CD8-positive, alpha-beta memory T cell (primary cell): ENCODE data around the gene PTBP1. TPM values are rescaled to one million over a fixed set of nuclear protein-coding genes. Genes with fewer than 3 reads are reported as not detected.
A peak's percentile ranks its signal among the peaks of the same experiment; 100 is the strongest.
"Not testable (repeated sequence)": the region's sequence is repeated elsewhere in the genome, so short reads cannot be mapped to it uniquely, and the experiment has no call there.

Experiments used
- CTCF ChIA-PET: fragments of 350-600 bp; sonication (Branson Sonifier 250); formaldehyde crosslinking; loops from one replicate; lab custom pipeline; 2021; ENCODE audit warnings: antibody characterized with exemption; lab: Charles Lee
- POLR2A ChIA-PET: fragments of 350-600 bp; sonication (Branson Sonifier 250); formaldehyde crosslinking; loops from one replicate; lab custom pipeline; 2021; ENCODE audit warnings: antibody characterized with exemption; lab: Charles Lee
- DNase-seq, 5 donors: peaks; one replicate each; pipeline versions ENCODE4 v3.0.0 to v3.0.0-alpha.2; 2020 to 2022; ENCODE audit warnings: mixed read lengths in 1 of 5
- H3K27ac ChIP-seq: one replicate; pipeline ENCODE4 v1.7.0; 2013; ENCODE audit warnings: low read depth, mild to moderate bottlenecking, low read length, moderate library complexity
- H3K27me3 ChIP-seq: 2 replicates; pipeline ENCODE4 v1.7.0; 2013; ENCODE audit warnings: low read length, mild to moderate bottlenecking; ENCODE audit not compliant: insufficient read depth, poor library complexity, severe bottlenecking
- H3K36me3 ChIP-seq: 2 replicates; pipeline ENCODE4 v1.7.0; 2013; ENCODE audit warnings: mild to moderate bottlenecking, low read length, moderate library complexity; ENCODE audit not compliant: insufficient read depth
- H3K4me1 ChIP-seq: 2 replicates; pipeline ENCODE4 v1.7.0; 2013; ENCODE audit warnings: mild to moderate bottlenecking, low read length, moderate library complexity; ENCODE audit not compliant: insufficient read depth
- H3K4me3 ChIP-seq: 2 replicates; pipeline ENCODE4 v1.7.0; 2013; ENCODE audit warnings: mild to moderate bottlenecking, low read length
- H3K9me3 ChIP-seq: 2 replicates; pipeline ENCODE4 v1.7.0; 2013; ENCODE audit warnings: mild to moderate bottlenecking, low read length
- H3K27ac Mint-ChIP-seq, 8 donors: one replicate each; pipeline ENCODE4 v1.8.0; 2020 to 2021; ENCODE audit warnings: mixed read lengths in 8 of 8, mild to moderate bottlenecking in 6 of 8, inconsistent platforms in 3 of 8, moderate library complexity in 3 of 8
- H3K27me3 Mint-ChIP-seq, 2 donors: one replicate each; pipeline ENCODE4 v1.8.0; 2020 to 2021; ENCODE audit warnings: mixed read lengths in 2 of 2, mild to moderate bottlenecking in 1 of 2, moderate library complexity in 1 of 2
- H3K36me3 Mint-ChIP-seq, 3 donors: one replicate each; pipeline ENCODE4 v1.8.0; 2020 to 2021; ENCODE audit warnings: mixed read lengths in 3 of 3, inconsistent platforms in 1 of 3, mild to moderate bottlenecking in 1 of 3
- H3K4me1 Mint-ChIP-seq, 3 donors: one replicate each; pipeline ENCODE4 v1.8.0; 2020 to 2021; ENCODE audit warnings: mixed read lengths in 3 of 3, inconsistent platforms in 1 of 3, mild to moderate bottlenecking in 1 of 3
- H3K4me3 Mint-ChIP-seq, 7 donors: one replicate each; pipeline ENCODE4 v1.8.0; 2020 to 2021; ENCODE audit warnings: mixed read lengths in 7 of 7, mild to moderate bottlenecking in 6 of 7, moderate library complexity in 4 of 7, inconsistent platforms in 2 of 7
- H3K9me3 Mint-ChIP-seq, 5 donors: one replicate each; pipeline ENCODE4 v1.8.0; 2020 to 2022; ENCODE audit warnings: mixed read lengths in 5 of 5, mild to moderate bottlenecking in 3 of 5, moderate library complexity in 2 of 5, inconsistent platforms in 1 of 5
- polyA plus RNA-seq: library from polyadenylated mRNA; unstranded; fragments of 300-500 nt; fragmentation: Illumina TruSeq; gene quantifications from one replicate; pipeline ENCODE4 v1.2.3, GENCODE V29; 2021
- total RNA-seq, 2 experiments: library from RNA; stranded (reverse); gene quantifications; one replicate each; pipeline ENCODE4 v1.2.3, GENCODE V29; 2021

PTBP1 gene
- total and polyA plus RNA-seq, 3 experiments from 2014 or later = 177 to 978 (median 969) TPM

DNA sequence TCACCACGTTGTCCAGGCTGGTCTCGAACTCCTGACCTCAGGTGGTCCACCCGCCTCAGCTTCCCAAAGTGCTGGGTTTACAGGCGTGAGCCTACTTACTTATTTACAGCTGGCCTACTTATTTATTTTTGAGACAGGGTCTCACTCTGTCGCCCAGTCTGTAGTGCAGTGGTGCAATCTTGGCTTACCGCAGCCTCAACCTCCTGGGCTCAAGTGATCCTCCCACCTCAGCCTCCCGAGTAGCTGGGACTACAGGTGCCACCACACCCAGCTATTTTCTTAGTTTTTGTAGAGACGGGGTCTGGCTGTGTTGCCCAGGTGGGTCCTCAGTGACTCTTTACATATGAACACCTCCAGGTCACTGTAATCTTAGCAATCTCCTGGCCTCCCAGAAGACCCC, 51.9 kb downstream of the PTBP1 start:
- ChIA-PET CTCF (interaction anchor here (1.1 to 1.5 kb wide), 2 partner anchors 15 to 135 kb away, joined by 3 to 5 read pairs; partner anchors contain the start of gene WDR18), POLR2A (interaction anchor here (0.7 kb wide), 2 partner anchors 14 to 149 kb away, joined by 3 read pairs; no protein-coding TSS in a partner anchor)
- not testable (repeated sequence) for H3K4me1 Mint-ChIP-seq, H3K4me1 ChIP-seq, H3K4me3 Mint-ChIP-seq, H3K36me3 ChIP-seq, DNase-seq, H3K4me3 ChIP-seq, H3K36me3 Mint-ChIP-seq, H3K27ac Mint-ChIP-seq, H3K9me3 ChIP-seq, H3K9me3 Mint-ChIP-seq, H3K27ac ChIP-seq
- peaks cover 19% of the 10 kb centered on the region for H3K27me3 ChIP-seq
- peaks cover 30 to 45% of the 10 kb centered on the region in 2 donors for H3K27me3 Mint-ChIP-seq

DNA sequence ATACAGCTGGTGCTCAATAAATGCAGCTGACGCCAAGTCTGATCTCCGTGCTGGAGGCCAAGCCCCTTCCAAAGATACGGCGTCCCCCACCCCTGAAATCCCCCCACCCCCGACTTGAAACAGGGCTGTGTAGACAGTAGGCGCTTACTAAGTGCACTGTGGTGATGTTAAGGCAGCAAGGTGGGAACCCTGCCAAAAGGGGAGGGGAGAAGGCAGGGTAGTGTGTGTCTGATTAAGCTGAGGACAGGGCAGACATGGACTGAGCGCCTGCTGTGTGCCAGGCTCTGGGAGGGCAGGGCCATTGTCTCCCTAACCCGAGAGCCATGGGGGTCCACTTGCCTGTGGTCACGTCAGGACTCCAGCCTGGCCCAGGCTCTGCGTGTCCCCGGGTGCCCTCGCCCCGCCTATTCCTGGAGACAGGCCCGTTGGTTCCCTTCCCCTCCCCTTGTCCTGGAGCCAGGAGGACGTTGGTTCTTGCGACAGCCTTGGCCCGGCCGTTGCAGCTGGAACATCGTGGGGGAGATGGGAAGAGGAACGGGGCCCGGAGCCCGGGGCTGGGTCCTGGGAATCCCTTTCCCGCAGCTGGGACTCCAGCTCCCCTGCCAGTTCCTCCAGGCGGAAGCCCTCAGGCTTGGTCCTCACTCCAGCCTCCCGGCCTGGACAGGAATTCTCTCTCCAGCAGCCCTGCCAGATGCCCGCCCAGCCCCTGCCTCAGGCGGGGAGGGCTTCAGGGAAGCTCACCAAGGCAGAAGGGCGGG, 53.1 kb downstream of the PTBP1 start:
- Histone ChIP-seq H3K4me1 (no peaks in the 10 kb centered on the region), H3K4me3 (no peak overlapping the region), H3K36me3 (no peaks in the 10 kb centered on the region), H3K27ac (no peak overlapping the region), H3K9me3 (no peaks in the 10 kb centered on the region), H3K27me3 (peaks cover 19% of the 10 kb centered on the region)
- Mint-ChIP-seq H3K36me3 (no peaks in the 10 kb centered on the region), H3K4me1 (no peaks in the 10 kb centered on the region), H3K9me3 (no peaks in the 10 kb centered on the region), H3K27ac (no peak overlapping the region), H3K4me3 (no peak overlapping the region), H3K27me3 (peaks cover 28 to 36% of the 10 kb centered on the region in 2 donors)
- ChIA-PET CTCF (interaction anchor here (0.7 to 1.6 kb wide), 3 partner anchors 51 to 134 kb away, joined by 3 to 4 read pairs (median 3); partner anchors contain the start of gene WDR18), POLR2A (no interaction called here)
- DNase-seq = no peak

DNA sequence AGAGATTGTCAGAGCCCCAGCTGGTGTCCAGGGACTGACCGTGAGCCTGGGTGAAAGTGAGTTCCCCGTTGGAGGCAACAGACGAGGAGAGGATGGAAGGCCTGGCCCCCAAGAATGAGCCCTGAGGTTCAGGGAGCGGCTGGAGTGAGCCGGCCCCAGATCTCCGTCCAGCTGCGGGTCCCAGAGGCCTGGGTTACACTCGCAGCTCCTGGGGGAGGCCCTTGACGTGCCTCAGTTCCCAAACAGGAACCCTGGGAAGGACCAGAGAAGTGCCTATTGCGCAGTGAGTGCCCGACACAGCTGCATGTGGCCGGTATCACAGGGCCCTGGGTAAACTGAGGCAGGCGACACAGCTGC, 53.7 kb downstream of the PTBP1 start:
- no peaks in the 10 kb centered on the region for H3K4me1 Mint-ChIP-seq
- POLR2A ChIA-PET = no interaction called here
- CTCF ChIA-PET = interaction anchor here (0.7 to 1.6 kb wide), 2 partner anchors 52 to 69 kb away, joined by 3 to 4 read pairs; no protein-coding TSS in a partner anchor
- DNase-seq = no peak
- Histone ChIP-seq H3K9me3 (no peaks in the 10 kb centered on the region), H3K27ac (no peak overlapping the region), H3K4me3 (no peak overlapping the region), H3K27me3 (peaks cover 19% of the 10 kb centered on the region), H3K36me3 (no peaks in the 10 kb centered on the region), H3K4me1 (no peaks in the 10 kb centered on the region)
- no peaks in the 10 kb centered on the region for H3K36me3 Mint-ChIP-seq
- H3K27me3 Mint-ChIP-seq = peaks cover 28 to 32% of the 10 kb centered on the region in 2 donors
- no peak overlapping the region for H3K4me3 Mint-ChIP-seq
- H3K9me3 Mint-ChIP-seq = no peaks in the 10 kb centered on the region
- no peak overlapping the region for H3K27ac Mint-ChIP-seq

DNA sequence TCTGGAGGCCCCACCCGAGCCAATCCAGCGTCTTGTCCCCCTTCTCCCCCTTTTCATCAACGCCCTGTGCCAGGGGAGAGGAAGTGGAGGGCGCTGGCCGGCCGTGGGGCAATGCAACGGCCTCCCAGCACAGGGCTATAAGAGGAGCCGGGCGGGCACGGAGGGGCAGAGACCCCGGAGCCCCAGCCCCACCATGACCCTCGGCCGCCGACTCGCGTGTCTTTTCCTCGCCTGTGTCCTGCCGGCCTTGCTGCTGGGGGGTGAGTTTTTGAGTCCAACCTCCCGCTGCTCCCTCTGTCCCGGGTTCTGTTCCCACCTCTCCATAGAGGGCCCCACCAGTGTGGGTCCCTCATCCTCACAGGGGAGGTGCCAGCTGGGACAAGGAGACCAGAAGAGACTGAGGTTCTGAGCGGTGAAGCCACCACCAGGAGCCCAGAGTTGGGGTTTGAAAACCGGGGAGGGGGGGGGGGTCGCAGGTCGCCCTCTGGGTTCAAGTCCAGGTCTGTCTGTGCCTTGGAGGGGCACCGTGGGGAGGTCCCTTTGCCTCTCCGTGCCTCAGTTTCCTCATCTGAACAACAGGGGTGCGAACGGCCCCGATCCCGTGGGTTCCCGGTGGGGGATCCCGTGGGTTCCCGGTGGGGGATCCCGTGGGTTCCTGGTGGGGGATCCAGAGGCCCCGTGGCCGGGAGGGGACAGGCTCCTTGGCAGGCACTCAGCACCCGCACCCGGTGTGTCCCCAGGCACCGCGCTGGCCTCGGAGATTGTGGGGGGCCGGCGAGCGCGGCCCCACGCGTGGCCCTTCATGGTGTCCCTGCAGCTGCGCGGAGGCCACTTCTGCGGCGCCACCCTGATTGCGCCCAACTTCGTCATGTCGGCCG, 55.1 kb downstream of the PTBP1 start, which contains the start of gene ELANE:
TSS of gene ELANE (plus strand) at position 168 of the 878 bp plus-strand sequence. CDS start at position 194, 26 bp downstream.
- Mint-ChIP-seq H3K9me3 (no peaks in the 10 kb centered on the region), H3K27me3 (peaks cover 19 to 23% of the 10 kb centered on the region in 2 donors), H3K36me3 (no peaks in the 10 kb centered on the region), H3K27ac (peak within 1 kb of the TSS in 1 of 8 donors; percentile 41), H3K4me1 (no peaks in the 10 kb centered on the region), H3K4me3 (no peak within 1 kb of the TSS)
- DNase-seq = no peak
- no peaks in the 10 kb centered on the region for H3K4me1 ChIP-seq
- H3K27ac ChIP-seq = no peak within 1 kb of the TSS
- no peak within 1 kb of the TSS for H3K4me3 ChIP-seq
- POLR2A ChIA-PET = no interaction called here
- H3K36me3 ChIP-seq = no peaks in the 10 kb centered on the region
- H3K9me3 ChIP-seq = no peaks in the 10 kb centered on the region
- peaks cover 19% of the 10 kb centered on the region for H3K27me3 ChIP-seq
- CTCF ChIA-PET = interaction anchor here (1.6 kb wide), 1 partner anchor 67 kb away, joined by 4 read pairs; no protein-coding TSS in a partner anchor

DNA sequence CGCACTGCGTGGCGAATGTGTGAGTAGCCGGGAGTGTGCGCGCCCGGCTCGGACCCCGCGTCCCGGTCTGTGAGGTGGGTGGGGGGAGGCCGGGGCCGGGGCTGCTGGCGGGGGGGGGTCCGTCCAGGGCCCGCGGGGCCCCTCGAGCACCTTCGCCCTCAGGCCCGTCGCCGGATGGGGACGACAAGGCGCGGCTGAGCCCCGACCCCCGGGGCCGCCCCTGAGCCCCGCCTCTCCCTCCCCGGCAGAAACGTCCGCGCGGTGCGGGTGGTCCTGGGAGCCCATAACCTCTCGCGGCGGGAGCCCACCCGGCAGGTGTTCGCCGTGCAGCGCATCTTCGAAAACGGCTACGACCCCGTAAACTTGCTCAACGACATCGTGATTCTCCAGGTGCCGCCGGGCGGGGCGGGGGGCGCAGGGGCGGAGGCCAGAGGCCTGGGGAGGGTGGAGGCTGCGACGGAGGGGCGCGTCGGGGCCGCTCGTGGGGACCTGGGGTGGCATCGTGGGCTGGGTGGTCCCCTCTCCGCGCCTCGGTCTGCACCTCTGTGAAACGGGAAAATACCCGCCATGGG, 55.8 kb downstream of the PTBP1 start:
- ChIA-PET CTCF (no interaction called here), POLR2A (no interaction called here)
- no peak overlapping the region for H3K4me3 ChIP-seq
- H3K27me3 ChIP-seq = peaks cover 19% of the 10 kb centered on the region
- Mint-ChIP-seq H3K27me3 (peaks cover 16 to 22% of the 10 kb centered on the region in 2 donors), H3K36me3 (no peaks in the 10 kb centered on the region), H3K4me1 (no peaks in the 10 kb centered on the region), H3K27ac (no peak overlapping the region), H3K9me3 (no peaks in the 10 kb centered on the region), H3K4me3 (no peak overlapping the region)
- no peak for DNase-seq
- no peaks in the 10 kb centered on the region for H3K36me3 ChIP-seq
- no peak overlapping the region for H3K27ac ChIP-seq
- no peaks in the 10 kb centered on the region for H3K4me1 ChIP-seq
- no peaks in the 10 kb centered on the region for H3K9me3 ChIP-seq

DNA sequence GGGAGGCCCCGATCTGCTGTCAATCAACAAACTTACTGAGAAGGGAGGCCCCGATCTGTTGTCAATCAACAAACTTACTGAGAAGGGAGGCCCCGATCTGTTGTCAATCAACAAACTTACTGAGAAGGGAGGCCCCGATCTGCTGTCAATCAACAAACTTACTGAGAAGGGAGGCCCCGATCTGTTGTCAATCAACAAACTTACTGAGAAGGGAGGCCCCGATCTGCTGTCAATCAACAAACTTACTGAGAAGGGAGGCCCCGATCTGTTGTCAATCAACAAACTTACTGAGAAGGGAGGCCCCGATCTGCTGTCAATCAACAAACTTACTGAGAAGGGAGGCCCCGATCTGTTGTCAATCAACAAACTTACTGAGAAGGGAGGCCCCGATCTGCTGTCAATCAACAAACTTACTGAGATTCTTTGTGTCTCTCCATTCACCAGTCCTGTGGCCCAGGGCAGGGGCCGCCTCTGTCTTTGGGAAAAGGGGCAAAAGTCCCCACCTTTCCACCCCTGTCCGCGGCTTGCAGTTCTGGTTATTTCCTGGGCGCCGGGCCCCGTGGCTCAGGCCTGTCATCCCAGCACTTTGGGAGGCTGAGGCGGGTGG, 56.5 kb downstream of the PTBP1 start:
- peaks cover 12% of the 10 kb centered on the region for H3K27me3 ChIP-seq
- H3K9me3 Mint-ChIP-seq, H3K36me3 Mint-ChIP-seq, CTCF ChIA-PET, H3K4me3 Mint-ChIP-seq, H3K36me3 ChIP-seq, H3K4me1 ChIP-seq, H3K4me1 Mint-ChIP-seq, H3K27ac Mint-ChIP-seq, H3K9me3 ChIP-seq, H3K4me3 ChIP-seq, DNase-seq, H3K27ac ChIP-seq, POLR2A ChIA-PET: not testable (repeated sequence)
- peaks cover 17 to 20% of the 10 kb centered on the region in 2 donors for H3K27me3 Mint-ChIP-seq

DNA sequence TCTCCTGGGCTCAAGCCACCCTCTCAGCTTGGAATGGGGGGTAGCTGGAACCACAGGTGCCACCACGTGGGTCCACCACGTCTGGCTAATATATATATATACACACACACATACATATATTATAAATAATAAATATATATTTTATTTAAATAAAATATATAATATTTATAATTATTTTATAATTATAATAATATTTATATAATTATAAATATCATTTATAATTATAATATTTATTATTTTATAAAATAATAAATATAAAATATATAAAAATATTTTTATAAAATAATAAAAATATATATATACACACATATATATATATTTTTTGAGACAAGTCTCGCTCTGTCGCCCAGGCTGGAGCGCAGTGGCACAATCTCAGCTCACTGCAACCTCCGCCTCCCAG, 57.3 kb downstream of the PTBP1 start:
- Mint-ChIP-seq H3K36me3 (no peaks in the 10 kb centered on the region), H3K4me1 (no peaks in the 10 kb centered on the region), H3K4me3 (no peak overlapping the region), H3K27me3 (peaks cover 14% of the 10 kb centered on the region in 2 donors), H3K9me3 (no peaks in the 10 kb centered on the region), H3K27ac (no peak overlapping the region)
- no peaks in the 10 kb centered on the region for H3K36me3 ChIP-seq
- no peaks in the 10 kb centered on the region for H3K4me1 ChIP-seq
- POLR2A ChIA-PET = no interaction called here
- H3K27ac ChIP-seq = no peak overlapping the region
- CTCF ChIA-PET = interaction anchor here (2.7 kb wide), 1 partner anchor 85 kb away, joined by 11 read pairs; no protein-coding TSS in a partner anchor
- H3K4me3 ChIP-seq = no peak overlapping the region
- peaks cover 19% of the 10 kb centered on the region for H3K27me3 ChIP-seq
- DNase-seq = no peak
- no peaks in the 10 kb centered on the region for H3K9me3 ChIP-seq
